ENCODE results near the gene GNAO1. TPM values are rescaled to one million over a fixed set of nuclear protein-coding genes. Genes with fewer than 3 reads are reported as not detected.

GNAO1 gene
- total RNA-seq, 1 donor from 2014 or later, result 14.6 TPM

- no peaks in the 10 kb centered on the region for H3K36me3 Mint-ChIP-seq (ENCODE audit: insufficient read depth)
- TF ChIP-seq CTCF (IDR thresholded peaks at IDR 0.05; ENCODE audit: unreplicated experiment), result no peak
- peaks cover 3% of the 10 kb centered on the region for H3K4me1 Mint-ChIP-seq (ENCODE audit: low read depth)
- no peak for DNase-seq (ENCODE audit: low spot score, unreplicated experiment)
- peaks cover 10% of the 10 kb centered on the region for H3K27me3 Mint-ChIP-seq
- H3K9me3 Mint-ChIP-seq (ENCODE audit: low read depth), result no peaks in the 10 kb centered on the region
- H3K27ac Mint-ChIP-seq, result no peak overlapping the region
- no peak overlapping the region for H3K4me3 Mint-ChIP-seq (ENCODE audit: low read depth)
Measured at GRCh38 chr16:56226187-56226586, 34.9 kb downstream of the GNAO1 start.

- Mint-ChIP-seq H3K27ac (no peak overlapping the region), H3K36me3 (ENCODE audit: insufficient read depth) (no peaks in the 10 kb centered on the region), H3K4me3 (ENCODE audit: low read depth) (no peak overlapping the region), H3K27me3 (peaks cover 12% of the 10 kb centered on the region), H3K4me1 (ENCODE audit: low read depth) (peaks cover 3% of the 10 kb centered on the region), H3K9me3 (ENCODE audit: low read depth) (no peaks in the 10 kb centered on the region)
- DNase-seq (ENCODE audit: low spot score, unreplicated experiment), result no peak
- no peak for TF ChIP-seq CTCF (IDR thresholded peaks at IDR 0.05; ENCODE audit: unreplicated experiment)
Measured at GRCh38 chr16:56226845-56227525, 35.7 kb downstream of the GNAO1 start.

- DNase-seq (ENCODE audit: low spot score, unreplicated experiment), result no peak
- peaks cover 3% of the 10 kb centered on the region for H3K4me1 Mint-ChIP-seq (ENCODE audit: low read depth)
- H3K4me3 Mint-ChIP-seq (ENCODE audit: low read depth), result no peak overlapping the region
- no peak for TF ChIP-seq CTCF (IDR thresholded peaks at IDR 0.05; ENCODE audit: unreplicated experiment)
- H3K27me3 Mint-ChIP-seq, result peaks cover 9% of the 10 kb centered on the region
- H3K9me3 Mint-ChIP-seq (ENCODE audit: low read depth), result no peaks in the 10 kb centered on the region
- no peak overlapping the region for H3K27ac Mint-ChIP-seq
- no peaks in the 10 kb centered on the region for H3K36me3 Mint-ChIP-seq (ENCODE audit: insufficient read depth)
Measured at GRCh38 chr16:56227936-56228335, 36.6 kb downstream of the GNAO1 start.

GRCh38 chr16:56228476-56228875 lies 37.2 kb downstream of the GNAO1 start:
- Mint-ChIP-seq H3K36me3 (ENCODE audit: insufficient read depth) (no peaks in the 10 kb centered on the region), H3K4me3 (ENCODE audit: low read depth) (no peak overlapping the region)

More at GRCh38 chr16:56228476-56228875, 37.2 kb downstream of the GNAO1 start:
- H3K27me3 Mint-ChIP-seq, result peaks cover 9% of the 10 kb centered on the region
- peaks cover 3% of the 10 kb centered on the region for H3K4me1 Mint-ChIP-seq (ENCODE audit: low read depth)
- no peaks in the 10 kb centered on the region for H3K9me3 Mint-ChIP-seq (ENCODE audit: low read depth)
- no peak for DNase-seq (ENCODE audit: low spot score, unreplicated experiment)
- H3K27ac Mint-ChIP-seq, result no peak overlapping the region
- no peak for TF ChIP-seq CTCF (IDR thresholded peaks at IDR 0.05; ENCODE audit: unreplicated experiment)

Data from progenitor cell of endocrine pancreas (in vitro differentiated cells).